HepG2 (cell line): ENCODE results near the gene MSRB3.

ENCODE experiments used
- ARID3A ChIP-seq: IDR thresholded peaks from 2 replicates; pipeline ENCODE4 v1.6.1; 2012; ENCODE audit warnings: low read depth, low read length, improper control_type of control experiment
- ATF1 ChIP-seq: IDR thresholded peaks from 2 replicates; pipeline ENCODE4 v1.6.1; 2016; ENCODE audit warnings: mild to moderate bottlenecking, control low read depth
- GFI1 ChIP-seq: sonication (generic); formaldehyde crosslinking; IDR thresholded peaks from 2 replicates; pipeline ENCODE4 v1.5.0; 2020; ENCODE audit warnings: missing genetic modification reagents, mild to moderate bottlenecking, borderline replicate concordance
- PHB2 ChIP-seq: fragments of 450-650 bp; IDR thresholded peaks from 2 replicates; pipeline ENCODE4 v1.6.1; 2018; ENCODE audit not compliant: partially characterized antibody
- ZBTB10 ChIP-seq: sonication (generic); formaldehyde crosslinking; IDR thresholded peaks from 2 replicates; pipeline ENCODE4 v1.4.0; 2020; ENCODE audit warnings: missing genetic modification reagents, borderline replicate concordance
- ZNF143 ChIP-seq: sonication (generic); formaldehyde crosslinking; IDR thresholded peaks from 2 replicates; pipeline ENCODE4 v1.4.0; 2020; ENCODE audit warnings: missing genetic modification reagents
- ZNF672 ChIP-seq: sonication (generic); formaldehyde crosslinking; IDR thresholded peaks from 2 replicates; pipeline ENCODE4 v1.8.1; 2022; ENCODE audit warnings: missing genetic modification reagents
- TF ChIP-seq, protein P1 (sequence below): IDR thresholded peaks from 2 replicates; pipeline ENCODE4 v1.6.1; 2012; ENCODE audit warnings: low read length, improper control_type of control experiment
- TF ChIP-seq, protein P2 (sequence below): sonication (generic); formaldehyde crosslinking; IDR thresholded peaks from 2 replicates; pipeline ENCODE4 v1.5.0; 2020; ENCODE audit warnings: mild to moderate bottlenecking, missing genetic modification reagents, moderate library complexity

GRCh38 chr12:65459545-65459944, 181.1 kb downstream of the MSRB3 start:
- TF ChIP-seq GFI1 (no peak), ZNF143 (no peak), PHB2 (no peak), ATF1 (no peak), ZBTB10 (CRISPR knock-in tag) (no peak), ZNF672 (CRISPR knock-in tag) (no peak), ARID3A (no peak)
- TF ChIP-seq, protein P1, sequence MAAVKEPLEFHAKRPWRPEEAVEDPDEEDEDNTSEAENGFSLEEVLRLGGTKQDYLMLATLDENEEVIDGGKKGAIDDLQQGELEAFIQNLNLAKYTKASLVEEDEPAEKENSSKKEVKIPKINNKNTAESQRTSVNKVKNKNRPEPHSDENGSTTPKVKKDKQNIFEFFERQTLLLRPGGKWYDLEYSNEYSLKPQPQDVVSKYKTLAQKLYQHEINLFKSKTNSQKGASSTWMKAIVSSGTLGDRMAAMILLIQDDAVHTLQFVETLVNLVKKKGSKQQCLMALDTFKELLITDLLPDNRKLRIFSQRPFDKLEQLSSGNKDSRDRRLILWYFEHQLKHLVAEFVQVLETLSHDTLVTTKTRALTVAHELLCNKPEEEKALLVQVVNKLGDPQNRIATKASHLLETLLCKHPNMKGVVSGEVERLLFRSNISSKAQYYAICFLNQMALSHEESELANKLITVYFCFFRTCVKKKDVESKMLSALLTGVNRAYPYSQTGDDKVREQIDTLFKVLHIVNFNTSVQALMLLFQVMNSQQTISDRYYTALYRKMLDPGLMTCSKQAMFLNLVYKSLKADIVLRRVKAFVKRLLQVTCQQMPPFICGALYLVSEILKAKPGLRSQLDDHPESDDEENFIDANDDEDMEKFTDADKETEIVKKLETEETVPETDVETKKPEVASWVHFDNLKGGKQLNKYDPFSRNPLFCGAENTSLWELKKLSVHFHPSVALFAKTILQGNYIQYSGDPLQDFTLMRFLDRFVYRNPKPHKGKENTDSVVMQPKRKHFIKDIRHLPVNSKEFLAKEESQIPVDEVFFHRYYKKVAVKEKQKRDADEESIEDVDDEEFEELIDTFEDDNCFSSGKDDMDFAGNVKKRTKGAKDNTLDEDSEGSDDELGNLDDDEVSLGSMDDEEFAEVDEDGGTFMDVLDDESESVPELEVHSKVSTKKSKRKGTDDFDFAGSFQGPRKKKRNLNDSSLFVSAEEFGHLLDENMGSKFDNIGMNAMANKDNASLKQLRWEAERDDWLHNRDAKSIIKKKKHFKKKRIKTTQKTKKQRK: no peak
- TF ChIP-seq, protein P2, sequence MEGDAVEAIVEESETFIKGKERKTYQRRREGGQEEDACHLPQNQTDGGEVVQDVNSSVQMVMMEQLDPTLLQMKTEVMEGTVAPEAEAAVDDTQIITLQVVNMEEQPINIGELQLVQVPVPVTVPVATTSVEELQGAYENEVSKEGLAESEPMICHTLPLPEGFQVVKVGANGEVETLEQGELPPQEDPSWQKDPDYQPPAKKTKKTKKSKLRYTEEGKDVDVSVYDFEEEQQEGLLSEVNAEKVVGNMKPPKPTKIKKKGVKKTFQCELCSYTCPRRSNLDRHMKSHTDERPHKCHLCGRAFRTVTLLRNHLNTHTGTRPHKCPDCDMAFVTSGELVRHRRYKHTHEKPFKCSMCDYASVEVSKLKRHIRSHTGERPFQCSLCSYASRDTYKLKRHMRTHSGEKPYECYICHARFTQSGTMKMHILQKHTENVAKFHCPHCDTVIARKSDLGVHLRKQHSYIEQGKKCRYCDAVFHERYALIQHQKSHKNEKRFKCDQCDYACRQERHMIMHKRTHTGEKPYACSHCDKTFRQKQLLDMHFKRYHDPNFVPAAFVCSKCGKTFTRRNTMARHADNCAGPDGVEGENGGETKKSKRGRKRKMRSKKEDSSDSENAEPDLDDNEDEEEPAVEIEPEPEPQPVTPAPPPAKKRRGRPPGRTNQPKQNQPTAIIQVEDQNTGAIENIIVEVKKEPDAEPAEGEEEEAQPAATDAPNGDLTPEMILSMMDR (CRISPR knock-in tag): no peak
